Sigmoid colon (tissue), 7 donors: ENCODE results near the gene DNAH5. TPM values are rescaled to one million over a fixed set of nuclear protein-coding genes. Genes with fewer than 3 reads are reported as not detected.

Experiments
- DNase-seq: peaks from one replicate; pipeline ENCODE4 v3.0.0-alpha.2; 2019
- H3K27ac ChIP-seq, 4 donors: fragments of 200-600 bp; sonication (generic); one replicate each; pipeline ENCODE4 v1.5.1; 2016 to 2019; ENCODE audit warnings: mild to moderate bottlenecking in 1 of 4
- H3K27me3 ChIP-seq, 3 donors: fragments of 200-600 bp; sonication (generic); one replicate each; pipeline ENCODE4 v1.5.1; 2019; ENCODE audit warnings: mild to moderate bottlenecking in 1 of 3
- H3K36me3 ChIP-seq, 4 donors: fragments of 200-600 bp; sonication (generic); one replicate each; pipeline ENCODE4 v1.5.1; 2016 to 2019
- H3K4me1 ChIP-seq, 4 donors: fragments of 200-600 bp; sonication (generic); one replicate each; pipeline ENCODE4 v1.5.1; 2017 to 2019
- H3K4me3 ChIP-seq, 4 donors: fragments of 200-600 bp; sonication (generic); one replicate each; pipeline ENCODE4 v1.5.1; 2017 to 2019; ENCODE audit warnings: mild to moderate bottlenecking in 2 of 4, moderate library complexity in 1 of 4
- H3K9me3 ChIP-seq, 4 donors: fragments of 200-600 bp in 3 of 4; sonication (generic) in 3 of 4; one replicate each; pipeline versions ENCODE4 v1.5.1 to v1.6.1; 2013 to 2019
- CTCF ChIP-seq, 4 experiments: fragments of 450-650 bp in 3 of 4; fragments of 200-600 bp in 1 of 4; IDR thresholded peaks; one replicate each; pipeline ENCODE4 v1.5.1; 2016 to 2019; ENCODE audit warnings: antibody characterized with exemption in 4 of 4, mild to moderate bottlenecking in 3 of 4, moderate library complexity in 2 of 4
- EP300 ChIP-seq, 4 donors: sonication (generic); formaldehyde crosslinking; IDR thresholded peaks; one replicate each; pipeline ENCODE4 v1.6.1; 2017; ENCODE audit warnings: antibody characterized with exemption in 4 of 4
- POLR2A ChIP-seq, 2 donors: fragments of 450-650 bp; IDR thresholded peaks; one replicate each; pipeline ENCODE4 v1.6.1; 2016; ENCODE audit warnings: antibody characterized with exemption in 2 of 2, mild to moderate bottlenecking in 2 of 2, moderate library complexity in 2 of 2
- POLR2AphosphoS5 ChIP-seq, 4 donors: sonication (generic); formaldehyde crosslinking; IDR thresholded peaks; one replicate each; pipeline ENCODE4 v1.6.1; 2017; ENCODE audit warnings: antibody characterized with exemption in 4 of 4
- WGBS, 2 donors: extraction: QIAGEN DNeasy Blood & Tissue Kit; methylation state at CpG; one replicate each; pipeline ENCODE4 v1.1.7; 2013; 5-methylcytosine and 5-hydroxymethylcytosine counted together
- intact Hi-C: fragments of 100-400 bp; cut with DNase I; formaldehyde crosslinking; loops from one replicate; pipeline ENCODE4 v1.15.1; 2023
- polyA plus RNA-seq, 3 donors: library from polyadenylated mRNA; stranded (reverse); fragments of 200-250 nt; gene quantifications; one replicate each; pipeline ENCODE4 v1.2.3, GENCODE V29; 2013
- total RNA-seq, 4 donors: library from RNA; depleted of rRNA; stranded (reverse); fragments of >200 nt; gene quantifications; one replicate each; pipeline ENCODE4 v1.1.0, GENCODE V29; 2016
- donor health status: healthy with polysubstance abuse.
- donor health status: Bipolar disorder and iron deficiency.
- donor health status: healthy.

Gene DNAH5
- total and polyA plus RNA-seq, 7 donors: under 0.01 to 0.41 (median 0.16) TPM; not detected in 2

DNA sequence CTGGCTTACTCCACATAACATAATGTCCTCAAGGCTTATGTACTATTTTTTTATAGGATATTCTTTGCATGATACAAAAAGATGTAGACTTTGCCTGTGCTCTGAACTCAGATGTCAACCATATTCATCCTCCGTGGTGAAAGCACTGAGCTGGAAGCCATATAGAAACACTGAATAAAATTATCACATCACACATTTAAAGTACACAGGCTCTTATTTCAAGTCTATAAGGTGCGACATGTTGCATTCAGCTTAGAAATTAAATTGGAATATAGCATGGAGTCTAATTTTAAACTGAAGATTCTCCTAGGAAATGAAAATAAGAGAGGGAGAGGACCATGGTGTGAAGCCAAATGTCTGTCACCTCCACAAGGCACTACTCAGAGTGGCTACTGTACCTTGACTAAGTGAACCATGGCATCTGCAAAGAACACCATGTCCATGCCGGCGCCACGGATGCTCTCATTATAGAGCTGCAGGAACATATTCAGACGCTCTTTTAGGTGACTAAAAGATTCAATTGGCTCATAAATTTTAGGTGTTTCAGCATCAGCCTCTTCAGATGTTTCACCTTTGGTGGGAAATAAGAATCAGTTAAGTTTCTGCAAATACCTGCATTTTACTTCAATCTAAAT is 158.6 kb downstream of the DNAH5 start:
- TF ChIP-seq EP300 (IDR thresholded peaks at IDR 0.05) (no peak), POLR2AphosphoS5 (IDR thresholded peaks at IDR 0.05) (no peak), POLR2A (IDR thresholded peaks at IDR 0.05) (no peak), CTCF (IDR thresholded peaks at IDR 0.05) (no peak)
- H3K4me3 ChIP-seq: no peak overlapping the region
- no peak overlapping the region for H3K27ac ChIP-seq
- no peak for DNase-seq
- H3K9me3 ChIP-seq: no peaks in the 10 kb centered on the region
- H3K36me3 ChIP-seq: no peaks in the 10 kb centered on the region
- WGBS, 2 donors: 89% methylated on average over 6 of the region's 6 CpGs
- no peaks in the 10 kb centered on the region for H3K27me3 ChIP-seq
- no peaks in the 10 kb centered on the region for H3K4me1 ChIP-seq
- intact Hi-C loops: no loop called here

DNA sequence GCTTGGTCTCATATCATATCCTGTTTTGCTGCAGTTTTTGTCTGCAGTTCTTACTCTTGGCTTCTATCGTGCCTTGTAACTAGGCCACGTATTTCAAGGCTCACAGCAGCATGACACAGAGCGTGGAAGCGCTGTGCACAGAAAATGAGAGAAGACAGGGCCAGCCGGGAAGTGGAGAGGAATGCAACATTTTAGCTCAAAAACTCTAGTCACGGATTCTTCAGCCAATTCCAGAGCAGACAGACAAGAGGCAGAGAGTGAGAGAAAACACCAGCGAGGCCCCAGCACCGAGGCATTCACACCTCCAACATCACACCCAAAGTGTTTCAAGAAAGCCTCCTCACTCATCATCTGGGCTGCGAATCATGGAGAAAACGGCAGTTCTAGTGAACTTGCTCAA is 160.8 kb downstream of the DNAH5 start:
- H3K9me3 ChIP-seq: no peaks in the 10 kb centered on the region
- intact Hi-C loops: no loop called here

GRCh38 chr5:13780081-13780480 is 164.4 kb downstream of the DNAH5 start:
- 86 to 95% methylated on average over 1 of the region's 1 CpG for WGBS, 2 donors
- TF ChIP-seq POLR2A (IDR thresholded peaks at IDR 0.05) (no peak), POLR2AphosphoS5 (IDR thresholded peaks at IDR 0.05) (no peak), EP300 (IDR thresholded peaks at IDR 0.05) (no peak), CTCF (IDR thresholded peaks at IDR 0.05) (no peak)
- no peaks in the 10 kb centered on the region for H3K9me3 ChIP-seq
- H3K4me3 ChIP-seq: no peak overlapping the region
- H3K27ac ChIP-seq: no peak overlapping the region
- H3K36me3 ChIP-seq: no peaks in the 10 kb centered on the region
- H3K27me3 ChIP-seq: no peaks in the 10 kb centered on the region
- no peaks in the 10 kb centered on the region for H3K4me1 ChIP-seq
- intact Hi-C loops: no loop called here
- no peak for DNase-seq

More for the DNA sequence above, 160.8 kb downstream of the DNAH5 start:
- no peak for DNase-seq
- Histone ChIP-seq H3K4me3 (no peak overlapping the region), H3K36me3 (no peaks in the 10 kb centered on the region), H3K27me3 (no peaks in the 10 kb centered on the region), H3K27ac (no peak overlapping the region), H3K4me1 (no peaks in the 10 kb centered on the region)
- WGBS, 2 donors: 65 to 77% methylated on average over 10 of the region's 10 CpGs
- TF ChIP-seq POLR2AphosphoS5 (IDR thresholded peaks at IDR 0.05) (no peak), EP300 (IDR thresholded peaks at IDR 0.05) (no peak), POLR2A (IDR thresholded peaks at IDR 0.05) (no peak), CTCF (IDR thresholded peaks at IDR 0.05) (no peak)

DNA sequence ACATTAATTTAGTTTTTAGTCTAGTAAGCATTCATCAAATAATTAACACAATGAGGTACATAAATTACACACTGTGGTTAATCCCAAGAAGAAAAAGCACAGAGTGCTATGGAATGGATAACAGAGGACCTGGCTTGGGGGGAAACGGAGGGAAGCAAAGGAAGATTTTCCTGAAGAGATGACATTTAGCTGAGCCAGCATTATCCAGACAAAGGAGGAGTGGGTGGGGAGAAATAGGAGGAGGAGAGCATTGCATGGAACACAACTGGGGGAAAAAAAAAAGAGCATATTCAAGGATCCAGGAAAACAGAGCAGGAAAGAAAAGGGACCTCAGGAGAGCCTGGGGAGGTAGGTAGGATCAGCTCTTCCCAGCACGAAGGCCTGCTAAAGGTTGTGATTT is 170.8 kb downstream of the DNAH5 start:
- TF ChIP-seq POLR2AphosphoS5 (IDR thresholded peaks at IDR 0.05) (no peak), EP300 (IDR thresholded peaks at IDR 0.05) (no peak), POLR2A (IDR thresholded peaks at IDR 0.05) (no peak), CTCF (IDR thresholded peaks at IDR 0.05) (no peak)
- Histone ChIP-seq H3K4me3 (no peak overlapping the region), H3K36me3 (no peaks in the 10 kb centered on the region), H3K9me3 (no peaks in the 10 kb centered on the region), H3K27ac (no peak overlapping the region), H3K27me3 (no peaks in the 10 kb centered on the region), H3K4me1 (peaks cover 0 to 4% (median 0%) of the 10 kb centered on the region in 4 donors)
- intact Hi-C loops: no loop called here
- no peak for DNase-seq
- WGBS, 2 donors: 71 to 73% methylated on average over 2 of the region's 2 CpGs
